Measurements from ENCODE around the gene ZKSCAN1.
"Not testable (repeated sequence)": the region's sequence is repeated elsewhere in the genome, so short reads cannot be mapped to it uniquely, and the experiment has no call there.

Gene ZKSCAN1

DNA sequence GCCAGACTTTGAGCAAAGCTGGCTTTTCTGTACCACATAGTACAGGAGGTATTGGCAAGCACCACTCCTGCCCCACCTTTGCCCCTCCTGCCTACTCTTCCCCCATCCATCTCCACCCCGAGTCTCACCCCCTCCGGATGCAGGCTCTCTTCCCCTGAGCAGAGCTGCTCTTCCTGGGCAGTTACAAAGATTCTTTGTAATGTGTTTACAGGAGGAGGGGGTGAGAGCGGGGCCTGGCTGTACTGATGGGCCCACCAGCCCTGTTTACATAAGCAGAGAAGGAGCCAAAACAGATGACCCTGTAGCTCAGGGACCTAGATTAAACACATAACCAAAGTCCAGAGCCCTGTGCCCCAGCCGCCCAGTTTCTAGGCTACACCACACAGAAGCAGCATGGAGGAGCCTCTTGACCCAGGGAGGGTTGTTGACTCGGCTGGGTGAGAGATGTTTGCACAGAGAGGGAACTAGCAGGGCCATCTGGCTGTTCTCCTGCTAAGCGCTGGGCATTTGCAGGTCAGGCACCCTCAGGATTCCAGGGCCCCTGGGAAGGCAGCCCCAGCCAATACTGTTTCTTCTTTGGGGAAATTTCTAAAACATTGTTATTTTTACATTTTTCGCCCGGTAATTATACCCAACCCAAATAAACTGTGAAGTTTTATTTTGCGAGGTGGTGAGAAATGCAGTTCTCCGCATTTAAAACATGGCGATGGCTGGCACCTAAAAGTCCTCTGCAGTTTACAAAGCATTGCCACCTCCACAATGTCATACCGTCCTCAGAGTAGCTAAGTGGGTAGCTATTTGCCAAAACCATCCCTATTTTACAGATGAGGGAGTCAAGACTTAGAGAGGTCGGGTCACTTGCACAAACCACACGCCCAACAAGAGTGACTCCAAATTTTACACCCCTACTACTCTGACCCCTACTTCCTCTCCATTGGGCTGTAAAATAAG is 11.4 kb upstream of the ZKSCAN1 start:
- DNase-seq, result no peak

DNA sequence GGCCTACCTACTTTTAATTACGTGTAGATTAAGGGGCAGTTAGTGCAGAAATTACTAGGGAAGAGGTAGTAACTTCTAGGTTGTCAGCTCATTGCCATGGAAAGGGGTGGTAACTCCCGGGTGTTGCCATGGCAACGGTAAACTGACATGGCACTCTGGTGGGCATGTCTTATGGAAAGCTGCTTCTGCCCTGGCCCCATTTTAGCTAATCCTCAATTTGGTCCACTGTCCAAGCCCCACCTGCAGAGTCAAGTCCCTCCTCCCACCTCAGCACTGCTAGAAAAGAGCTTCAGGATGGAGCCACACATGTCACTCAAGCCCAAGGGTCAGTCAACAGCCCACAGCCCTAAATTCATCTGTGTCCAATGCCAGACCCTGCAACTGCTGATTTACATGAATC is 7.5 kb upstream of the ZKSCAN1 start:
- DNase-seq, result no peak

GRCh38 chr7:100008525-100008924 is 6.9 kb upstream of the ZKSCAN1 start:
- DNase-seq, result no peak

DNA sequence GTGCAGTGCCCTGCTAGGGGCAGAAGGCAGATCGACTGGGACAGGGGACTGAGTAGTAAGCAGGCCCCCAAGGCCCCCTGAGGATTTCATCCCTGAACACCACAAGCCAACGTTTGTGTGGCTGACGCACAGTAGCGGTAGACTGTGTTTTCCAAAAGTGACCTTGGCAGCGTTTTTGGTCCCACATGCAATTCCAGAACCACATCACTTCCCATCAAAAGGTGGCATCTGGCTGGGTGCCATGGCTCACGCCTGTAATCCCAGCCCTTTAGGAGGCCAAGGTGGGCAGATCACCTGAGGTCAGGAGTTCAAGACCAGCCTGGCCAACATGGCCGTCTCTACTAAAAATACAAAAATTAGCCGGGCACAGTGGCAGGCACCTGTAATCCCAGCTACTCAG is 5.4 kb upstream of the ZKSCAN1 start:
- DNase-seq, result not testable (repeated sequence)

DNA sequence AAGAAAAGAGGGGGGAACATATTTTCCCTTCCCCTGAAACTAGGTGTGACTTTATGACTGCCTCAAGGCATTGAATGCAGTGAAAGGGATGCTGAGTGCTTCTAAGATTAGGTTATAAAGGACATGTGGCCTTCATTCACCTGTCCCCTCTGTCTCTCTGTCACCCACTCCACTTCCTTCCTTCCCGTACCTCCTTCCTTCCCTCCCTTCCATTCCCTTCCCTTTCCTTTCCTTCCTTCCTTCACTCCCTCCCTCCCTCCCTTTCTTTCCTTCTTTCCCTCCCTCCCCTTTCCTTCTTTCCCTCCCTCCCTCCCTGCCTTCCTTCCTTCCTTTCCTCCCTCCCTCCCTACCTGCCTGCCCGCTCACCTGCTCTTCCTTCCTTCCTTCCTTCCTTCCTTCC is 4.5 kb upstream of the ZKSCAN1 start:
- DNase-seq, result no peak

- no peak for DNase-seq
These were observed 3.9 kb upstream of the ZKSCAN1 start for GRCh38 chr7:100011516-100011915.

- DNase-seq, result not testable (repeated sequence)
These were observed 2.7 kb upstream of the ZKSCAN1 start for GRCh38 chr7:100012385-100013327.

DNA sequence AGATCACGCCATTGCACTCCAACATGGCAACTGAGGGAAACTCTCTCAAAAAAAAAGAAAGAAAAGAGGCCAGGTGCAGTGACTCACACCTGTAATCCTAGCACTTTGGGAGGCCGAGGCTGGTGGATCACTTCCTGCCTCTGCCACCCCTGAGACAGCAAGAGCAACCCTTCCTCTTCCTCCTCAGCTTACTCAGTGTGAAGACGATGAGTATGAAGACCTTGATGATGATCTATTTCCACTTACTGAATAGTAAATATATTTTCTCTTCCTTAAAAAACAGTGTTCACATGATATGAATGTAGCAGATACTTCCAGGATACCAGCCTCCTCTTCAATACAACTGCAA is 2.1 kb upstream of the ZKSCAN1 start:
- peak; percentile 37 for DNase-seq

GRCh38 chr7:100016215-100016901 is 962 bp downstream of the ZKSCAN1 start:
- no peak for DNase-seq

DNA sequence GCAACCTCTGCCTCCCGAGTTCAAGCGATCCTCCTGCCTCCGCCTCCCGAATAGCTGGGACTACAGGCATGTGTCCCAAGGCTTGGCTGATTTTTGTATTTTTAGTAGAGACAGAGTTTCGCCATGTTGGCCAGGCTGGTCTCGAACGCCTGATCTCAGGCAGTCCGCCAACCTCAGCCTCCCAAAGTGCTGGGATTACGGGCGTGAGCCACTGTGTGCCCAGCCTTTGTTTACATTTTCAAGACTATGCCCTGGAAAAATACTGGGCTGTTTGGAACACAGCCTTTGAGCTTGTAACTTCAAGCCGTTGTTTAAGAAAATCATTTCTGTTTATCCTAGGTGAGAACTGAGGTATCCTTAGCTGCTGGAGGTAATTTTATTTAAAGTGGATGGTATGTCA is 1.9 kb downstream of the ZKSCAN1 start:
- DNase-seq, result no peak

GRCh38 chr7:100017875-100018274 is 2.5 kb downstream of the ZKSCAN1 start:
- DNase-seq, result no peak

DNA sequence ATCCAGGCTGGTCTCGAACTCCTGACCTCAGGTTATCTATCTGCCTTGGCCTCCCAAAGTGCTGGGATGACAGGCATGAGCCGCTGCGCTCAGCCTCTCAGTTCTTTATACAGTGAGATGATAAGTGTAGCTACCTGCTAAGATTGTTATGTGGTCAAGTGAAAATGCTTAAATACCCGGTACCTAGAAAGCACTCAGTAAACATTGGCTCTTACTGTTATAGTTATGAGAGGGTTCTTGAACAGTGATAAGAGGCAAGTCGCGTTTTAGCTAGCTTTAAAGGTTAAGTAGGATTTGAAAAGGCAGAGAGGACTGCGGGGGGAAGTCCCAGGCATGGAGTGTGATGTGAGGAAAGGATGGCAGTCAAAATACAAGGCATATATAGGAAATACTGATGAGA is 4.5 kb downstream of the ZKSCAN1 start:
- no peak for DNase-seq

- DNase-seq, result no peak
These were observed 5.9 kb downstream of the ZKSCAN1 start for GRCh38 chr7:100021297-100021696.

- DNase-seq, result no peak
These were observed 7.2 kb downstream of the ZKSCAN1 start for GRCh38 chr7:100022621-100023020.

DNA sequence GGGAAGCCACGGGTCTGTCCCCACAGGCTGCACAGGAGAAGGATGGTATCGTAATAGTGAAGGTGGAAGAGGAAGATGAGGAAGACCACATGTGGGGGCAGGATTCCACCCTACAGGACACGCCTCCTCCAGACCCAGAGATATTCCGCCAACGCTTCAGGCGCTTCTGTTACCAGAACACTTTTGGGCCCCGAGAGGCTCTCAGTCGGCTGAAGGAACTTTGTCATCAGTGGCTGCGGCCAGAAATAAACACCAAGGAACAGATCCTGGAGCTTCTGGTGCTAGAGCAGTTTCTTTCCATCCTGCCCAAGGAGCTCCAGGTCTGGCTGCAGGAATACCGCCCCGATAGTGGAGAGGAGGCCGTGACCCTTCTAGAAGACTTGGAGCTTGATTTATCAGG is 8.1 kb downstream of the ZKSCAN1 start:
- no peak for DNase-seq

- no peak for DNase-seq
These were observed 8.7 kb downstream of the ZKSCAN1 start for GRCh38 chr7:100024020-100024619.

DNA sequence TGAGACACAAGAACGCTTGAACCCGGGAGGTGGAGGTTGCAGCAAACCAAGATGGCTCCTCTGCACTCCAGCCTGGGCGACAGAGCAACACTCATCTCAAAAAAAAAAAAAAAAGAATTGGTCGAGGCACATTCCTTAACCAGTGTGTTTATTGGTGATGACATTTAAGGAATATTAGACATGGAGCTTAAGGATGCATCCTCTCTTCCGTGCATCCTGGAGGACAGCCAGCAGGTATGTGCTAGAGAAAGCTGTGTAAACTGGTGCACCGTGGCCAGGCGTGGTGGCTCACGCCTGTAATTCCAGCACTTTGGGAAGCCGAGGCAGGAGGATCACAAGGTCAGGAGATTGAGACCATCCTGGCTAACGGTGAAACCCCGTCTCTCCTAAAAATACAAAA is 11.8 kb downstream of the ZKSCAN1 start:
- no peak for DNase-seq

DNA sequence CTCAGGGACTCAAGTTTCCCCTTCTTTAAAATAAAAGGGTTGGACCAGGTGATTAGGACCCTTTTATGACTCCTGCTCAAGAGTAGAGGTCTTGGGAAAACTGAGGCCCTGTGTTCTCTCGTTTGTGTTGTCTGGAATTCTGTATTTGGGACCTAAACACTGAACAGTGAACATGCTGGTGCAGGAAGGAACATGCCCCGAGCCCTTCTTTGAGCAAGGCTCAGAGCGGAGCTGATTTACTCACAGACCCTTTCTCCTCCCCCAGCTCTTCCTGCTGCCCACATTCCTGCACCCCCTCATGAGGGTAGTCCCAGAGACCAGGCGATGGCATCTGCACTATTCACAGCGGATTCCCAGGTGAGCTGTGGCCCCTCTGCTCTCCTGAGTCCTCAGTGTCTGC is 14.2 kb downstream of the ZKSCAN1 start:
- DNase-seq, result no peak

DNA sequence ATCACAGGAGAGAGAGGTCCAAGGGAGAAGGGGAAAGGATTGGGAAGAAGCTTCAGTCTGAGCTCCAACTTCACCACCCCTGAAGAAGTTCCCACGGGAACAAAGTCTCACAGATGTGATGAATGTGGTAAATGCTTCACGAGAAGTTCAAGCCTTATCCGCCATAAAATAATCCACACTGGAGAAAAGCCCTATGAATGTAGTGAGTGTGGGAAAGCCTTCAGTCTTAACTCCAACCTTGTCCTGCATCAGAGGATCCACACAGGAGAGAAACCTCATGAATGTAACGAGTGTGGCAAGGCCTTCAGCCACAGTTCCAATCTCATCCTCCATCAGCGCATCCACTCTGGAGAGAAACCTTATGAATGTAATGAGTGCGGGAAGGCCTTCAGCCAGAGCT is 18.1 kb downstream of the ZKSCAN1 start:
- DNase-seq, result no peak

- no peak for DNase-seq
These were observed 19.6 kb downstream of the ZKSCAN1 start for GRCh38 chr7:100034871-100035510.

DNA sequence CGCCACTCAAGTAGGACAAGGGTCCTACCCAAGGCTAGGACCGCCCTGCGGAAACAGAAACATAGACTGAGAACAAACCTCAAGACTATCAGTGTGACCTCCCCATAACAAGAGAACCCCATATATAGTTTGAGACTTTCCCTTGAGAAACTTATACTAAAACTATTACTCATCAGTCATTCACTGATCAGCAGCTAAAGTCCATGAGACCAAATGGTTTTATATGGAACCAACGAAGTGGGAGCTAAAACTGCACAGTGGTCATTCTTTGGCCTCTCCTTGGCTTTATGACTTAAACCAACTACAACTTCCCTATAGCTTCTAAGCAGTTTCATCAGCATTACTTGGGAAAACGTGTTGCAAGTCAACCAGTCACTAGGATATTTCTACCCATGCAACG is 20.5 kb downstream of the ZKSCAN1 start:
- DNase-seq, result no peak

DNA sequence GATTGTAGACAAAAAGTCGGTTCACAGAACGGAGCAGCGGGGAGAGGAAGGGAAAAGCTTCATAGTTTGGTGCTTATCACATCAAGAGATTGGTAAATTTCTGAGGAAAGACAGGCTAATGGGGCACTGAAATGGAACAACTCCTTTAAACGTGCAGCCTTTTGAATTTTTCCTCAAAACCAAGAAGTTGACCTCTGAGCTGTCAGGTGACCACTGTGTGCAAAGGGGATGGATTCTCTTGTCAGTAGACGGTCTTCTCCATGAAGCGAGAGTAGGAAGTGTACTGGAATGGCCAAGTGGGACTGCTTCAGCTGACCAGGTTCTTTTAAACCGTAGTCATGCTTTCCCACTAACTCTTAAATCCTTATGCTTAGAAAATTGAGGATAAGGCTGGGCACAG is 22.9 kb downstream of the ZKSCAN1 start:
- DNase-seq, result no peak

Measured in stimulated activated CD4-positive, alpha-beta T cell treated with anti-CD3 and anti-CD28 coated beads, Interleukin-4, amount 100 ng/mL, for 24 hours (primary cell).